H1 (cell line): Measurements from ENCODE around the gene DNAJC16. TPM values are rescaled to one million over a fixed set of nuclear protein-coding genes. Genes with fewer than 3 reads are reported as not detected.

ENCODE experiments used
- CTCF ChIA-PET: fragments of 300-600 bp; sonication (Branson Sonifier 250); formaldehyde crosslinking; loops from one replicate; lab custom pipeline; 2021; ENCODE audit not compliant: partially characterized antibody; lab: Charles Lee
- POLR2A ChIA-PET: fragments of 300-600 bp; sonication (Branson Sonifier 250); formaldehyde crosslinking; loops from one replicate; lab custom pipeline; 2021; ENCODE audit warnings: inconsistent platforms; ENCODE audit not compliant: partially characterized antibody; lab: Charles Lee
- DNase-seq, 2 experiments: peaks; one replicate each; pipeline versions ENCODE4 v3.0.0 to v3.0.0-alpha.2; 2010 to 2022; ENCODE audit warnings: low spot score in 2 of 2, low read depth in 1 of 2, mixed read lengths in 1 of 2
- FAIRE-seq: peaks from 2 replicates; lab custom pipeline; 2011; peaks lifted over from hg19 to GRCh38; lab: Jason Lieb, UNC
- H2AFZ ChIP-seq: 2 replicates; pipeline ENCODE4 v1.8.1; 2012; ENCODE audit warnings: low read length, inconsistent platforms
- H2AK5ac ChIP-seq: 2 replicates; pipeline ENCODE4 v1.6.1; 2013; ENCODE audit warnings: low read depth, low read length
- H2BK120ac ChIP-seq: replicated peaks from 2 replicates; pipeline ENCODE3; 2013; ENCODE audit warnings: low read depth, low read length, inconsistent platforms
- H2BK12ac ChIP-seq: 2 replicates; pipeline ENCODE4 v1.6.1; 2013; ENCODE audit warnings: low read depth, low read length
- H2BK15ac ChIP-seq: 2 replicates; pipeline ENCODE4 v1.6.1; 2013; ENCODE audit warnings: low read length
- H2BK20ac ChIP-seq: 2 replicates; pipeline ENCODE4 v1.6.1; 2013; ENCODE audit warnings: low read length
- H2BK5ac ChIP-seq: 2 replicates; pipeline ENCODE4 v1.6.1; 2013; ENCODE audit warnings: low read depth, low read length
- H3K14ac ChIP-seq: 2 replicates; pipeline ENCODE4 v1.6.1; 2013; ENCODE audit warnings: inconsistent platforms; ENCODE audit not compliant: insufficient read length
- H3K18ac ChIP-seq: 2 replicates; pipeline ENCODE4 v1.6.1; 2013; ENCODE audit warnings: low read length; ENCODE audit errors: extremely low read depth
- H3K23ac ChIP-seq: 2 replicates; pipeline ENCODE4 v1.6.1; 2013; ENCODE audit warnings: inconsistent platforms; ENCODE audit not compliant: insufficient read length
- H3K23me2 ChIP-seq: 2 replicates; pipeline ENCODE4 v1.6.1; 2013; ENCODE audit warnings: low read depth, low read length
- H3K27ac ChIP-seq: 2 replicates; pipeline ENCODE4 v1.6.1; 2011; ENCODE audit warnings: low read depth, low read length, inconsistent platforms
- H3K27me3 ChIP-seq, 4 experiments: replicated peaks in 1 of 4; 1 replicate in 1 of 4; 2 replicates in 3 of 4; pipeline versions ENCODE4 v1.6.1 to v1.8.1; 2011 to 2013; ENCODE audit warnings: low read length in 3 of 4, mild to moderate bottlenecking in 3 of 4, inconsistent platforms in 2 of 4, mixed read lengths in 2 of 4, moderate library complexity in 1 of 4; ENCODE audit not compliant: control insufficient read depth in 3 of 4, insufficient read depth in 3 of 4; ENCODE audit errors: extremely low read depth in 1 of 4
- H3K36me3 ChIP-seq, 4 experiments: 2 replicates each; pipeline versions ENCODE4 v1.6.1 to v1.8.1; 2011 to 2013; ENCODE audit warnings: mild to moderate bottlenecking in 4 of 4, low read length in 3 of 4, moderate library complexity in 2 of 4, control low read depth in 1 of 4, inconsistent platforms in 1 of 4; ENCODE audit not compliant: insufficient read depth in 4 of 4, control insufficient read depth in 2 of 4
- H3K4ac ChIP-seq: replicated peaks from 2 replicates; pipeline ENCODE3; 2013; ENCODE audit warnings: low read length, low read depth, mixed read lengths, inconsistent platforms; ENCODE audit not compliant: insufficient read length
- H3K4me1 ChIP-seq, 4 experiments: replicated peaks in 1 of 4; 1 replicate in 1 of 4; 2 replicates in 3 of 4; pipeline versions ENCODE4 v1.6.1 to v1.8.1; 2011 to 2013; ENCODE audit warnings: low read length in 3 of 4, inconsistent platforms in 2 of 4, mixed read lengths in 1 of 4; ENCODE audit not compliant: insufficient read depth in 4 of 4, control insufficient read depth in 3 of 4
- H3K4me2 ChIP-seq, 2 experiments: 2 replicates each; pipeline versions ENCODE4 v1.6.1 to v1.8.1; 2011 to 2013; ENCODE audit warnings: low read depth in 2 of 2, low read length in 2 of 2, control low read depth in 1 of 2, inconsistent platforms in 1 of 2, mild to moderate bottlenecking in 1 of 2; ENCODE audit not compliant: insufficient read depth in 1 of 2
- H3K4me3 ChIP-seq, 4 experiments: fragments of 200-600, 300-600 bp in 1 of 4; sonication (generic), shearing (Covaris generic), sonication (Bioruptor Twin) in 1 of 4; 2 replicates each; pipeline versions ENCODE4 v1.5.1 to v1.8.1; 2011 to 2016; ENCODE audit warnings: low read length in 4 of 4, low read depth in 3 of 4, control low read depth in 2 of 4, inconsistent platforms in 2 of 4, mild to moderate bottlenecking in 2 of 4, mixed read lengths in 1 of 4, moderate library complexity in 1 of 4; ENCODE audit not compliant: insufficient read depth in 2 of 4; ENCODE audit errors: extremely low read depth in 1 of 4
- H3K56ac ChIP-seq: replicated peaks from 2 replicates; pipeline ENCODE3; 2013; ENCODE audit warnings: low read depth, mild to moderate bottlenecking, mixed read lengths, low read length, inconsistent platforms; ENCODE audit not compliant: insufficient read length
- H3K79me1 ChIP-seq: 2 replicates; pipeline ENCODE4 v1.6.1; 2013; ENCODE audit warnings: low read depth, low read length, control low read depth
- H3K79me2 ChIP-seq, 2 experiments: 2 replicates each; pipeline versions ENCODE4 v1.6.1 to v1.8.1; 2012 to 2013; ENCODE audit warnings: low read length in 2 of 2, mild to moderate bottlenecking in 2 of 2, inconsistent platforms in 1 of 2; ENCODE audit not compliant: insufficient read depth in 2 of 2, control insufficient read depth in 1 of 2
- H3K9ac ChIP-seq, 4 experiments: replicated peaks in 1 of 4; 1 replicate in 1 of 4; 2 replicates in 3 of 4; pipeline versions ENCODE4 v1.6.1 to v1.8.1; 2011 to 2013; ENCODE audit warnings: low read depth in 3 of 4, low read length in 3 of 4, control low read depth in 2 of 4, mild to moderate bottlenecking in 2 of 4, moderate library complexity in 2 of 4, inconsistent platforms in 1 of 4; ENCODE audit errors: extremely low read depth in 1 of 4
- H3K9me3 ChIP-seq, 2 experiments: 2 replicates each; pipeline versions ENCODE4 v1.6.1 to v1.8.1; 2012 to 2013; ENCODE audit warnings: mild to moderate bottlenecking in 2 of 2, moderate library complexity in 2 of 2, control low read depth in 1 of 2, inconsistent platforms in 1 of 2, low read depth in 1 of 2, low read length in 1 of 2, mixed read lengths in 1 of 2; ENCODE audit not compliant: insufficient read depth in 2 of 2
- H4K20me1 ChIP-seq, 2 experiments: replicated peaks in 1 of 2; 2 replicates each; pipeline versions ENCODE3 to v1.8.1; 2011 to 2013; ENCODE audit warnings: inconsistent platforms in 2 of 2, low read length in 2 of 2, mild to moderate bottlenecking in 1 of 2; ENCODE audit not compliant: insufficient read depth in 2 of 2, control insufficient read depth in 1 of 2
- H4K5ac ChIP-seq: 2 replicates; pipeline ENCODE4 v1.6.1; 2013; ENCODE audit warnings: low read length, low read depth, mixed read lengths, inconsistent platforms; ENCODE audit not compliant: insufficient read length
- H4K8ac ChIP-seq: 2 replicates; pipeline ENCODE4 v1.8.0; 2013; ENCODE audit warnings: mild to moderate bottlenecking, moderate library complexity, low read length, inconsistent platforms; ENCODE audit not compliant: insufficient read depth; ENCODE audit errors: extremely low read depth
- H4K91ac ChIP-seq: replicated peaks from 2 replicates; pipeline ENCODE3; 2013; ENCODE audit warnings: low read length, mixed read lengths, inconsistent platforms; ENCODE audit not compliant: insufficient read length
- BCL11A ChIP-seq, 2 experiments: IDR thresholded peaks; one replicate each; pipeline ENCODE4 v1.6.1; 2011; ENCODE audit warnings: low read depth in 2 of 2, low read length in 2 of 2, mild to moderate bottlenecking in 2 of 2
- EZH2 ChIP-seq: fragments of 200-600 bp; sonication (generic); IDR thresholded peaks from 2 replicates; pipeline ENCODE4 v1.7.1; 2012; ENCODE audit warnings: low read depth, mild to moderate bottlenecking, moderate library complexity, low read length, inconsistent platforms; ENCODE audit not compliant: severe bottlenecking
- GABPA ChIP-seq: IDR thresholded peaks from 2 replicates; pipeline ENCODE4 v1.6.1; 2011; ENCODE audit warnings: mild to moderate bottlenecking, low read length, moderate library complexity, borderline replicate concordance; ENCODE audit not compliant: insufficient read depth
- HDAC2 ChIP-seq, 2 experiments: fragments of 300-600 bp in 1 of 2; sonication (generic) in 1 of 2; IDR thresholded peaks; 2 replicates each; pipeline ENCODE4 v1.6.1; 2011 to 2012; ENCODE audit warnings: low read depth in 2 of 2, low read length in 2 of 2, mild to moderate bottlenecking in 2 of 2, moderate library complexity in 2 of 2, borderline replicate concordance in 1 of 2, inconsistent platforms in 1 of 2
- HDAC6 ChIP-seq: IDR thresholded peaks from one replicate; pipeline ENCODE4 v1.7.1; 2012; ENCODE audit warnings: low read depth, mild to moderate bottlenecking, inconsistent platforms, low read length, moderate library complexity
- KDM1A ChIP-seq: fragments of 200-600, 300-600 bp; sonication (generic); IDR thresholded peaks from 2 replicates; pipeline ENCODE4 v1.7.1; 2016; ENCODE audit warnings: mild to moderate bottlenecking, low read length, borderline replicate concordance
- MAX ChIP-seq: IDR thresholded peaks from 2 replicates; pipeline ENCODE4 v1.6.1; 2012; ENCODE audit warnings: inconsistent platforms
- NANOG ChIP-seq: IDR thresholded peaks from 2 replicates; pipeline ENCODE4 v1.6.1; 2011; ENCODE audit warnings: low read length, low read depth, mild to moderate bottlenecking, inconsistent platforms; ENCODE audit not compliant: insufficient read depth, poor library complexity, severe bottlenecking
- POLR2A ChIP-seq, 2 experiments: IDR thresholded peaks; 1 replicate in 1 of 2; 2 replicates in 1 of 2; pipeline ENCODE4 v1.6.1; 2011; ENCODE audit warnings: low read depth in 2 of 2, low read length in 2 of 2, mild to moderate bottlenecking in 2 of 2; ENCODE audit errors: control extremely low read depth in 1 of 2
- SAP30 ChIP-seq: fragments of 300-600 bp; sonication (generic); IDR thresholded peaks from 2 replicates; pipeline ENCODE4 v1.7.1; 2012; ENCODE audit warnings: low read length, moderate library complexity, mild to moderate bottlenecking, inconsistent platforms; ENCODE audit not compliant: insufficient read depth, insufficient replicate concordance
- TAF1 ChIP-seq: IDR thresholded peaks from 2 replicates; pipeline ENCODE4 v1.6.1; 2011; ENCODE audit warnings: mild to moderate bottlenecking, low read depth, low read length
- TEAD4 ChIP-seq: IDR thresholded peaks from 2 replicates; pipeline ENCODE4 v1.6.1; 2012; ENCODE audit warnings: low read depth, low read length, inconsistent platforms, mixed read lengths
- WGBS, 2 experiments: shearing (Covaris generic) in 1 of 2; methylation state at CpG; one replicate each; pipeline versions ENCODE4 v1.1.6 to v1.1.7; 2013 to 2015; ENCODE audit warnings: low lambda C conversion rate in 2 of 2, mixed read lengths in 2 of 2, inconsistent platforms in 1 of 2, low coverage in 1 of 2, missing lambda C conversion rate in 1 of 2; ENCODE audit not compliant: insufficient replicate concordance in 2 of 2, insufficient coverage in 1 of 2, insufficient read length in 1 of 2; ENCODE audit errors: extremely low coverage in 1 of 2, missing lambda C conversion rate in 1 of 2; 5-methylcytosine and 5-hydroxymethylcytosine counted together
- polyA plus RNA-seq, 7 experiments: library from polyadenylated mRNA; depleted of rRNA in 3 of 7; stranded (reverse) in 5 of 7; unstranded in 2 of 7; fragments of >200 nt in 5 of 7; fragments of 200-250 nt in 2 of 7; gene quantifications; 1 replicate in 5 of 7; 2 replicates in 1 of 7; 4 replicates in 1 of 7; pipeline versions ENCODE4 v1.2.1 to v1.2.3, GENCODE V29; 2011 to 2013; ENCODE audit warnings: missing spikeins in 2 of 7, mixed read lengths in 2 of 7
- total RNA-seq: library from RNA; stranded (reverse); fragmentation: NEBNext Ultra II Directional; extraction: Animal tissue kit (Norgen Biotek cat#: 25700); gene quantifications from 2 replicates; pipeline ENCODE4 v1.2.1, GENCODE V29; 2021

Gene DNAJC16
- total and polyA plus RNA-seq, 2 of the 8 experiments (the other 6 are each of a cell fraction or from before 2014, with no cell fraction given): 7.9 to 23.3 TPM

GRCh38 chr1:15568387-15569073 lies 41.9 kb downstream of the DNAJC16 start:
- H2AFZ ChIP-seq: no peak overlapping the region
- no peaks in the 10 kb centered on the region for H3K23me2 ChIP-seq
- no peaks in the 10 kb centered on the region for H3K4me1 ChIP-seq
- no peak overlapping the region for H4K5ac ChIP-seq
- no peak overlapping the region for H3K18ac ChIP-seq
- no peak overlapping the region for H2AK5ac ChIP-seq
- no peaks in the 10 kb centered on the region for H3K79me1 ChIP-seq
- no peak overlapping the region for H2BK120ac ChIP-seq
- H3K36me3 ChIP-seq: peaks cover 12 to 57% (median 37%) of the 10 kb centered on the region in 4 experiments
- no peaks in the 10 kb centered on the region for H3K9me3 ChIP-seq
- ChIA-PET POLR2A (interaction anchor here (1.1 to 4.3 kb wide), 2 partner anchors 13 to 15 kb away, joined by 4 to 23 read pairs; no protein-coding TSS in a partner anchor), CTCF (interaction anchor here (0.6 to 2.0 kb wide), 3 partner anchors 11 to 810 kb away, joined by 3 to 4 read pairs (median 4); no protein-coding TSS in a partner anchor)
- H3K9ac ChIP-seq: no peak overlapping the region
- TF ChIP-seq SAP30: no peak
- TF ChIP-seq MAX: no peak
- no peak for TF ChIP-seq EZH2
- TF ChIP-seq NANOG: no peak
- TF ChIP-seq GABPA: no peak
- TF ChIP-seq TEAD4: no peak
- TF ChIP-seq HDAC2 (IDR thresholded peaks at IDR 0.05; ENCODE audit: borderline replicate concordance in 1 of 2, low read depth in 2 of 2, low read length in 2 of 2): no peak
- no peak for TF ChIP-seq KDM1A
- TF ChIP-seq HDAC6: no peak
- TF ChIP-seq POLR2A (IDR thresholded peaks at IDR 0.05; ENCODE audit: control extremely low read depth in 1 of 2, low read depth in 2 of 2, low read length in 2 of 2): no peak
- no peak for TF ChIP-seq TAF1
- no peak for TF ChIP-seq BCL11A (IDR thresholded peaks at IDR 0.05; ENCODE audit: low read depth in 2 of 2, low read length in 2 of 2)
- H3K4me3 ChIP-seq: no peak overlapping the region
- no peak for DNase-seq
- no peak overlapping the region for H2BK20ac ChIP-seq
- H2BK15ac ChIP-seq: no peak overlapping the region
- no peak overlapping the region for H3K4ac ChIP-seq
- no peak overlapping the region for H3K56ac ChIP-seq
- no peak overlapping the region for H3K4me2 ChIP-seq
- H4K8ac ChIP-seq: no peak overlapping the region
- no peak overlapping the region for H3K27ac ChIP-seq
- WGBS, 2 experiments: 88% methylated on average over 18 of the region's 18 CpGs; no CpG with 5 or more reads in 1 of the 2 experiments
- H3K79me2 ChIP-seq: no peaks in the 10 kb centered on the region
- no peak overlapping the region for H2BK5ac ChIP-seq
- H4K20me1 ChIP-seq: no peaks in the 10 kb centered on the region
- H3K23ac ChIP-seq: no peak overlapping the region
- FAIRE-seq: no peak
- no peak overlapping the region for H4K91ac ChIP-seq
- H3K27me3 ChIP-seq: no peaks in the 10 kb centered on the region
- no peak overlapping the region for H2BK12ac ChIP-seq
- no peak overlapping the region for H3K14ac ChIP-seq
